Activated T-helper 1 cell treated with Interleukin-2 at 50 U/mL for 16 hours (primary cell): ENCODE data around the gene ATP11A.
"Not testable (repeated sequence)": the region's sequence is repeated elsewhere in the genome, so short reads cannot be mapped to it uniquely, and the experiment has no call there.

ENCODE experiments used
- DNase-seq: peaks from one replicate; pipeline ENCODE4 v3.0.0-alpha.2; 2020; ENCODE audit warnings: low read depth

Gene ATP11A

GRCh38 chr13:112775791-112776279 lies 86.0 kb downstream of the ATP11A start:
- no peak for DNase-seq

- no peak for DNase-seq
These were observed 86.5 kb downstream of the ATP11A start for GRCh38 chr13:112776354-112776753.

- no peak for DNase-seq
These were observed 87.1 kb downstream of the ATP11A start for GRCh38 chr13:112776971-112777370.

- DNase-seq = no peak
These were observed 88.0 kb downstream of the ATP11A start for GRCh38 chr13:112777637-112778406.

GRCh38 chr13:112779856-112780604 lies 90.2 kb downstream of the ATP11A start:
- no peak for DNase-seq

- no peak for DNase-seq
These were observed 91.4 kb downstream of the ATP11A start for GRCh38 chr13:112781287-112781686.

GRCh38 chr13:112781881-112782361 lies 92.1 kb downstream of the ATP11A start:
- no peak for DNase-seq

GRCh38 chr13:112782429-112783010 lies 92.7 kb downstream of the ATP11A start:
- no peak for DNase-seq

GRCh38 chr13:112783135-112783977 lies 93.5 kb downstream of the ATP11A start:
- no peak for DNase-seq

GRCh38 chr13:112783978-112784371 lies 94.1 kb downstream of the ATP11A start:
- no peak for DNase-seq

GRCh38 chr13:112784811-112785482 lies 95.1 kb downstream of the ATP11A start:
- DNase-seq = no peak

- no peak for DNase-seq
These were observed 95.6 kb downstream of the ATP11A start for GRCh38 chr13:112785483-112785856.

- not testable (repeated sequence) for DNase-seq
These were observed 97.0 kb downstream of the ATP11A start for GRCh38 chr13:112786810-112787209.

GRCh38 chr13:112790735-112791641 lies 101.2 kb downstream of the ATP11A start:
- no peak for DNase-seq

GRCh38 chr13:112791663-112792440 lies 102.0 kb downstream of the ATP11A start:
- no peak for DNase-seq

GRCh38 chr13:112792511-112792910 lies 102.7 kb downstream of the ATP11A start:
- DNase-seq = no peak

- DNase-seq = no peak
These were observed 104.0 kb downstream of the ATP11A start for GRCh38 chr13:112793545-112794445.

GRCh38 chr13:112795277-112795676 lies 105.4 kb downstream of the ATP11A start:
- no peak for DNase-seq
